HG03442 (cell line): ENCODE data around the gene BRINP2.

ENCODE experiments used
- ATAC-seq: cut with Tn5 transposase; IDR thresholded peaks from one replicate; pipeline ENCODE4 v1.9.1; 2021; ENCODE audit warnings: mild to moderate bottlenecking, moderate library complexity; ENCODE audit not compliant: unreplicated experiment

The BRINP2 gene

GRCh38 chr1:177170756-177171535 lies at the start of gene BRINP2:
Gene BRINP2, plus strand, starts transcription at chr1:177170958. Its CDS starts 58,919 bp downstream, at chr1:177229877.
- peak; percentile 78 for ATAC-seq

- no peak for ATAC-seq
These were observed 48.1 kb upstream of the BRINP2 start for GRCh38 chr1:177122461-177123251.

- ATAC-seq: no peak
These were observed 46.0 kb upstream of the BRINP2 start for GRCh38 chr1:177124577-177125278.

GRCh38 chr1:177126267-177126666 lies 44.5 kb upstream of the BRINP2 start:
- ATAC-seq: no peak

GRCh38 chr1:177128665-177129281 lies 42.0 kb upstream of the BRINP2 start:
- no peak for ATAC-seq

GRCh38 chr1:177130451-177130945 lies 40.3 kb upstream of the BRINP2 start:
- no peak for ATAC-seq

- ATAC-seq: no peak
These were observed 39.0 kb upstream of the BRINP2 start for GRCh38 chr1:177131723-177132122.

GRCh38 chr1:177132141-177132540 lies 38.6 kb upstream of the BRINP2 start:
- ATAC-seq: no peak

- ATAC-seq: no peak
These were observed 36.7 kb upstream of the BRINP2 start for GRCh38 chr1:177133977-177134538.

GRCh38 chr1:177135250-177135649 lies 35.5 kb upstream of the BRINP2 start:
- ATAC-seq: no peak

GRCh38 chr1:177137814-177138213 lies 32.9 kb upstream of the BRINP2 start:
- no peak for ATAC-seq

GRCh38 chr1:177138347-177138746 lies 32.4 kb upstream of the BRINP2 start:
- ATAC-seq: no peak

- ATAC-seq: no peak
These were observed 28.7 kb upstream of the BRINP2 start for GRCh38 chr1:177142010-177142409.

GRCh38 chr1:177142791-177143271 lies 27.9 kb upstream of the BRINP2 start:
- no peak for ATAC-seq

GRCh38 chr1:177145106-177146070 lies 25.4 kb upstream of the BRINP2 start:
- ATAC-seq: no peak

- ATAC-seq: no peak
These were observed 24.3 kb upstream of the BRINP2 start for GRCh38 chr1:177146499-177146898.

GRCh38 chr1:177162243-177162642 lies 8.5 kb upstream of the BRINP2 start:
- ATAC-seq: no peak

- no peak for ATAC-seq
These were observed 6.8 kb upstream of the BRINP2 start for GRCh38 chr1:177163844-177164379.
